HG03066 (cell line): ENCODE data around the gene PCMT1.
"Not testable (repeated sequence)": the region's sequence is repeated elsewhere in the genome, so short reads cannot be mapped to it uniquely, and the experiment has no call there.

ENCODE experiments used
- ATAC-seq: cut with Tn5 transposase; IDR thresholded peaks from one replicate; pipeline ENCODE4 v1.9.1; 2021; ENCODE audit warnings: low read depth; ENCODE audit not compliant: unreplicated experiment

PCMT1 gene

DNA sequence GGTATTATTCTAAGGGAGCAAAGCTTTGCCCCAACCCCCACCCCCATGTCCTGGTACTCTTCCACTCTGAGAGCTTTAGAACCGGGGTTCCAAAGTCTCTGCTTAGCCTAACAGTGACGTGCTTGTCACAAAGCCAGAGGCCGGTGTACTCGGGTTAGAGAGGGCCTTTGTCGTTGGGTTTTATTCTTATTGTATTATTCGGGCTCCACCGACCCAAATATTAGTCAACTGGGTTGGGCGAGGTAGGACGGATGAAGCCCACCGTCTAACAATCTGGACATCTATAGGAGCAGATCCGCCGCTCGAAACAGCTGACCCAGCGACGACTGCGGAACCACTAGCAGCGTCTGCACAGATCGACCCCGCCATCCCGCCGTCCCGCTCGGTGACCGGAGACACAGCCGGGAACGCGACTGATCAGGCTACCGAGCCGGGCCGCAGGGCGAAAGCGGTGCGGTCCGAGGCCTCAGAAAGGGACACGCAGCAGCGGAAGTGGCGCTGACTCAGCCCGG lies 403 bp upstream of the PCMT1 start:
- peak; percentile 12 for ATAC-seq

DNA sequence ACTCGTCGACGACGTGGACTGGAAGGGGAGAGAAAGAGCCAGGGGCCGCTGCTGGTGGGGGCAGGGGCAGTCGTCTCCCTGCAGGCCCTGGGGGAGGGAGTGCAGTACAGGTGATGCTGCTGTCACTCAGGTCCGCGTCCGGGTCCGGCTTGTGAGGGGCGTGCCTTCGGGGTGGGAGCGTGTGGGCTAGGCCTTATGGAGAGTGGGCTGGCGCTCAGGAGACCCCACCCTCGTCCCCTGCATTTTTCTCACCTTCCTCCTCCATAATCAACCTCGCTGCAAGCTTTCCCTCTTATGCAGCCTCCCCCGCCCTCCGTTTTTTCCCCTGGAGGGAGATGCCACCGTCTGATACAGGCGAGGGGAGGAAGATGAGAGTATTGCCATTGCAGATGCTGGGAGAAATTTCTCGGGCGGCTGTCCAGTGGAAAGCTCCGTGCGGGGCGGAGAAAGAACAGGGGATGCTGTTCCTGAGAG lies 632 bp downstream of the PCMT1 start:
- peak; percentile 42 for ATAC-seq

GRCh38 chr6:149751239-149751638 lies 1.7 kb downstream of the PCMT1 start:
- no peak for ATAC-seq

DNA sequence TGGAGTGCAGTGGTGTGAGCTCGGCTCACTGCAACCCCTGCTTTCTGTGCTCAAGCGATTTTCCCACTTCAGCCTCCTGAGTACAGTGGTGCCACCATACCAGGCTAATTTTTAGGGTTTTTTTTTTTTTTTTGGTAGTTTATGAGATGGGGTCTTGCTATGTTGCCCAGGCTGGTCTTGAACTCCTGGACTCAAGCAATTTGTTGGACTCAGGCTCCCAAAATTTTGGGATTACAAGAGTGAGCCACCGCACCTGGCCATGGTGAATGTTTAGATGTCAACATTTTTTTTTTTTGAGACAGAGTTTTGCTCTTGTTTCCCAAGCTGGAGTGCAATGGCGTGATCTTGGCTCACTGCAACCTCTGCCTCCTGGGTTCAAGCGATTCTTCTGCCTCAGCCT lies 2.4 kb downstream of the PCMT1 start:
- not testable (repeated sequence) for ATAC-seq

- no peak for ATAC-seq
Measured at GRCh38 chr6:149752600-149753373, 3.2 kb downstream of the PCMT1 start.

DNA sequence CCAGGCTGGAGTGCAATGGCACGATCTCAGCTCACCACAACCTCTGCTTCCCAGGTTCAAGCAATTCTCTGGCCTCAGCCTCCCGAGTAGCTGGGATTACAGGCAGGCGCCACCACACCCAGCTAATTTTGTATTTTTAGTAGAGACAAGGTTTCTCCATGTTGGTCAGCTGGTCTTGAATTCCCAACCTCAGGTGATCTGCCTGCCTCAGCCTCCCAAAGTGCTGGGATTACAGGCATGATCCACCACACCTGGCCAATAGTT lies 3.8 kb downstream of the PCMT1 start:
- not testable (repeated sequence) for ATAC-seq

- no peak for ATAC-seq
Measured at GRCh38 chr6:149754548-149754947, 5.0 kb downstream of the PCMT1 start.

GRCh38 chr6:149755300-149756260 lies 6.0 kb downstream of the PCMT1 start:
- ATAC-seq: peak; percentile 84

- no peak for ATAC-seq
Measured at GRCh38 chr6:149756261-149756636, 6.7 kb downstream of the PCMT1 start.

GRCh38 chr6:149761438-149761837 lies 11.9 kb downstream of the PCMT1 start:
- peak; percentile 100 for ATAC-seq

- ATAC-seq: no peak
Measured at GRCh38 chr6:149763866-149764265, 14.3 kb downstream of the PCMT1 start.

- ATAC-seq: no peak
Measured at GRCh38 chr6:149766156-149766769, 16.7 kb downstream of the PCMT1 start.

DNA sequence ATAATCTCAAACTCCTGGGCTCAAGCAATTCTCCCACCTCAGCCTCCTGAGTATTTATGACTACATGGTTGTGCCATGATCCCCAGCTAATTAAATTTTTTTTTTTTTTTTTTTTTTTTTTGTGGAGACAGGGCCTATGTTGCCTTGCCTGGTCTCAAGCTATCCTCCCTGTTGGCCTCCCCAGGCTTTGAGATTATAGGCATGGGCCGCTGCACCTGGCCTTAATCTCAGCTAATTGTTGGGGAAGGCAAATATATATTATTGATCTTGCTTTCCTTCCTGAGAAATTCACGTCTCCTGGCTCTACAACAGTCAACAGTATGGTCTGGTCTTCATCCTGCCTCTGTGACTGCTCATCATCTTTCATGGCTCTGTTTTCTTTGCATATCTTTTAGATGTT lies 20.1 kb downstream of the PCMT1 start:
- no peak for ATAC-seq

- ATAC-seq: no peak
Measured at GRCh38 chr6:149771185-149771584, 21.6 kb downstream of the PCMT1 start.

DNA sequence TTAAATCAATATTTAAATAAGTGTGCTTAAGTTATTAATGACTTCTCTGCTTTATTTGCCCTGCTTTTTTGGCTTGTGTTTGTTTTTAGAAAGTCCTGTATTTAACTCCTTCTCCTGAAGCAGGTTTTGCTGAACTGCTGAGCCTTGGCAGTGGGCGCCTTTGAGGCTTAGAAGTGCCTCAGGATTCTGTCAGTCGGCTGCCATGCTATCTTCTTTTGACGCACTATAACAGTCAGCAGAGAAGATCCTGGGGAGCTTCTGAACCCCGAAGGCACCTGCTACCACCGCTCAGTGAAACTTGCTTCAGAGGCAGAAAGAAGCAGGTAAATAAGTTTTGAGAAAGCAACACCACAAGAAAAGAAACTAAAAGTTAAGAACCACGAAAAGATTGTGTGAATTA lies 22.4 kb downstream of the PCMT1 start:
- ATAC-seq: no peak

GRCh38 chr6:149777624-149778023 lies 28.1 kb downstream of the PCMT1 start:
- ATAC-seq: no peak

GRCh38 chr6:149779644-149779963 lies 30.1 kb downstream of the PCMT1 start:
- ATAC-seq: no peak

- no peak for ATAC-seq
Measured at GRCh38 chr6:149781715-149782114, 32.2 kb downstream of the PCMT1 start.

- ATAC-seq: no peak
Measured at GRCh38 chr6:149782337-149782736, 32.8 kb downstream of the PCMT1 start.

GRCh38 chr6:149783551-149783950 lies 34.0 kb downstream of the PCMT1 start:
- ATAC-seq: no peak

- ATAC-seq: no peak
Measured at GRCh38 chr6:149806127-149806526, 56.6 kb downstream of the PCMT1 start.
